Neural cell (in vitro differentiated cells): ENCODE results near the gene TNNT2. TPM values are rescaled to one million over a fixed set of nuclear protein-coding genes. Genes with fewer than 3 reads are reported as not detected.

Source experiments
- H2AFZ ChIP-seq: fragments of 200-600, 300-800 bp; sonication (generic), shearing (Covaris generic); 2 replicates; pipeline ENCODE4 v1.6.0; 2014; ENCODE audit warnings: low read depth, mild to moderate bottlenecking, antibody characterized with exemption, low read length, moderate library complexity
- H3F3A ChIP-seq: fragments of 200-600 bp; shearing (Covaris generic); 2 replicates; pipeline ENCODE4 v1.6.1; 2016; ENCODE audit warnings: mild to moderate bottlenecking, moderate library complexity, mixed read lengths, antibody characterized with exemption, low read length; ENCODE audit not compliant: insufficient read depth, poor library complexity, severe bottlenecking
- H3K27ac ChIP-seq: fragments of 200-600, 300-800 bp; sonication (generic), shearing (Covaris generic); 2 replicates; pipeline ENCODE4 v1.5.1; 2014; ENCODE audit warnings: mild to moderate bottlenecking, low read length, moderate library complexity
- H3K27me3 ChIP-seq: fragments of 300-800, 200-600 bp; sonication (generic), shearing (Covaris generic); 2 replicates; pipeline ENCODE4 v1.6.0; 2014; ENCODE audit warnings: mild to moderate bottlenecking, low read depth, low read length, moderate library complexity; ENCODE audit not compliant: insufficient read depth
- H3K36me3 ChIP-seq: fragments of 300-800, 200-600 bp; sonication (generic), shearing (Covaris generic); 2 replicates; pipeline ENCODE4 v1.5.1; 2014; ENCODE audit warnings: mild to moderate bottlenecking, antibody characterized with exemption, low read length, moderate library complexity; ENCODE audit not compliant: insufficient read depth
- H3K4me2 ChIP-seq: fragments of 300-800, 200-600 bp; sonication (generic), shearing (Covaris generic); 2 replicates; pipeline ENCODE4 v1.6.0; 2014; ENCODE audit warnings: mild to moderate bottlenecking, low read length
- H3K4me3 ChIP-seq: fragments of 300-800, 200-600 bp; sonication (generic), shearing (Covaris generic); 2 replicates; pipeline ENCODE4 v1.5.1; 2014; ENCODE audit warnings: mild to moderate bottlenecking, low read length, moderate library complexity
- H3K79me2 ChIP-seq: fragments of 200-600 bp; shearing (Covaris generic); replicated peaks from 2 replicates; pipeline ENCODE4 v1.6.0; 2014; ENCODE audit warnings: mild to moderate bottlenecking, low read length, moderate library complexity; ENCODE audit not compliant: insufficient read depth
- H3K9ac ChIP-seq: fragments of 300-800, 200-600 bp; sonication (generic), shearing (Covaris generic); 2 replicates; pipeline ENCODE4 v1.6.1; 2016; ENCODE audit warnings: mild to moderate bottlenecking, low read length, mixed read lengths
- H3K9me2 ChIP-seq: fragments of 200-600 bp; shearing (Covaris generic); 2 replicates; pipeline ENCODE4 v1.6.1; 2016; ENCODE audit warnings: mild to moderate bottlenecking, low read length, mixed read lengths; ENCODE audit not compliant: insufficient read depth
- H3K9me3 ChIP-seq: fragments of 200-600, 300-800 bp; sonication (generic), shearing (Covaris generic); 2 replicates; pipeline ENCODE4 v1.6.1; 2016; ENCODE audit warnings: mild to moderate bottlenecking, mixed run types, low read length, moderate library complexity, mixed read lengths
- H4K20me1 ChIP-seq: fragments of 200-600 bp; shearing (Covaris generic); 2 replicates; pipeline ENCODE4 v1.6.1; 2016; ENCODE audit warnings: mild to moderate bottlenecking, mixed run types; ENCODE audit not compliant: insufficient read depth
- EP300 ChIP-seq: fragments of 450-650 bp; conservative IDR thresholded peaks from 2 replicates; pipeline ENCODE4 v1.6.1; 2014; ENCODE audit warnings: antibody characterized with exemption, mild to moderate bottlenecking, moderate library complexity; ENCODE audit not compliant: poor library complexity, severe bottlenecking
- EZH2 ChIP-seq: fragments of 200-600, 300-800 bp; shearing (Covaris generic), sonication (generic); IDR thresholded peaks from 2 replicates; pipeline ENCODE4 v1.6.1; 2014; ENCODE audit warnings: antibody characterized with exemption, low read length, borderline replicate concordance, mild to moderate bottlenecking; ENCODE audit not compliant: insufficient read depth, poor library complexity, severe bottlenecking
- MXI1 ChIP-seq: fragments of 450-650 bp; conservative IDR thresholded peaks from 2 replicates; pipeline ENCODE4 v1.6.1; 2014; ENCODE audit warnings: antibody characterized with exemption, mild to moderate bottlenecking; ENCODE audit not compliant: poor library complexity, severe bottlenecking
- POLR2AphosphoS5 ChIP-seq: IDR thresholded peaks from 2 replicates; pipeline ENCODE4 v1.6.1; 2012
- RAD21 ChIP-seq: fragments of 450-650 bp; conservative IDR thresholded peaks from 2 replicates; pipeline ENCODE4 v1.6.1; 2014; ENCODE audit warnings: antibody characterized with exemption, mild to moderate bottlenecking, moderate library complexity
- SMC3 ChIP-seq: fragments of 450-650 bp; conservative IDR thresholded peaks from 2 replicates; pipeline ENCODE4 v1.6.1; 2014; ENCODE audit warnings: antibody characterized with exemption, mild to moderate bottlenecking, moderate library complexity; ENCODE audit not compliant: poor library complexity
- TAF1 ChIP-seq: IDR thresholded peaks from 2 replicates; pipeline ENCODE4 v1.6.1; 2012; ENCODE audit warnings: low read depth
- polyA plus RNA-seq: library from polyadenylated mRNA; depleted of rRNA; stranded (reverse); fragments of >200 nt; gene quantifications from 2 replicates; pipeline ENCODE4 v1.2.3, GENCODE V29; 2014
- TF ChIP-seq, protein P1 (sequence below): IDR thresholded peaks from 2 replicates; pipeline ENCODE4 v1.6.1; 2012; ENCODE audit warnings: borderline replicate concordance
- TF ChIP-seq, protein P2 (sequence below): fragments of 450-650 bp; IDR thresholded peaks from 2 replicates; pipeline ENCODE4 v1.5.1; 2014; ENCODE audit warnings: antibody characterized with exemption, mild to moderate bottlenecking, moderate library complexity; ENCODE audit not compliant: poor library complexity, severe bottlenecking

TNNT2 gene
- polyA plus RNA-seq, 1 donor from 2014 or later = not detected

DNA sequence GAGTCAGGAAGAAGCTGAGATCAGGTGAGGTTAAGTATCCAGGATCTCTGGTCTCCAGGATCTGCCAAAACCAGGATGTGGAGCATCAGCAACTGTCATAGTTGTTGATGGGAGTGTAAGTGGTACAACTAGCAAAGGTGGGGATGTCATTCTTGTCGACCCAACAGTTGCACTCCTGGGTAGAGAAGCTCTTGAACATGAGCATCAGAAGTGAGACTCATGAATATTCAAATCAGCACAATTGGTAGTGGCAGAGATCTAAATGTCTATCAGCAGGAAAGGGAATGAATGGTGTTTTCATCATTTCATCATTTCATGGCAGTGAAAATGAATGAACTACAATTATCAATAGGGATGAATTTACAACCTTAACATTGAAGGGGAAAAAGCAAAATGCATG lies 25.9 kb upstream of the TNNT2 start:
- H3K27ac ChIP-seq = no peak overlapping the region
- H3K27me3 ChIP-seq = peaks cover 37% of the 10 kb centered on the region
- no peaks in the 10 kb centered on the region for H3K9me2 ChIP-seq
- H3K36me3 ChIP-seq = no peaks in the 10 kb centered on the region
- no peaks in the 10 kb centered on the region for H3K79me2 ChIP-seq
- H3K4me3 ChIP-seq = no peak overlapping the region
- H4K20me1 ChIP-seq = no peaks in the 10 kb centered on the region
- no peak overlapping the region for H3K9ac ChIP-seq
- H2AFZ ChIP-seq = no peak overlapping the region
- no peaks in the 10 kb centered on the region for H3F3A ChIP-seq
- TF ChIP-seq POLR2AphosphoS5 = no peak
- TF ChIP-seq RAD21 = no peak
- no peak for TF ChIP-seq EZH2
- TF ChIP-seq TAF1 = no peak
- H3K9me3 ChIP-seq = no peaks in the 10 kb centered on the region
- H3K4me2 ChIP-seq = no peak overlapping the region

DNA sequence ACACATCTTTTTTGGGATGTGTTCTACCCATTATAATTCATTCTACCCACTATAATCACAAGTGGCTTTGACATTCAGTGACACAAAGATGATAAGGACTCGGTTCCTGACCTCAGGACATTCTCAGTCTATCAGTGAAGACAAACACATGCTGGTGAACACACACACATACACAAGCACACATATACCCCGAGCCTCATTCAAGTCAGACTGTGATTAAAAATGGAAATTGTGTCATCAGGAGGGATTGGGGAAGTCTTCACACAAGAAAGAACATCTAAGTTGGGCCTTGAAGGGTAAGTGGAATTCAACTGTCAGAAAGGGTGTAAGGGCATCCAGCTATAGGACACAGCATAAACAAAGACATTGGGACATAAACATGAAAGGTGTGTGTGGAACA lies 24.2 kb upstream of the TNNT2 start:
- no peaks in the 10 kb centered on the region for H4K20me1 ChIP-seq
- TF ChIP-seq EP300 (no peak), TAF1 (no peak), RAD21 (no peak), MXI1 (no peak), POLR2AphosphoS5 (no peak), EZH2 (no peak), SMC3 (no peak)
- TF ChIP-seq, protein P1, sequence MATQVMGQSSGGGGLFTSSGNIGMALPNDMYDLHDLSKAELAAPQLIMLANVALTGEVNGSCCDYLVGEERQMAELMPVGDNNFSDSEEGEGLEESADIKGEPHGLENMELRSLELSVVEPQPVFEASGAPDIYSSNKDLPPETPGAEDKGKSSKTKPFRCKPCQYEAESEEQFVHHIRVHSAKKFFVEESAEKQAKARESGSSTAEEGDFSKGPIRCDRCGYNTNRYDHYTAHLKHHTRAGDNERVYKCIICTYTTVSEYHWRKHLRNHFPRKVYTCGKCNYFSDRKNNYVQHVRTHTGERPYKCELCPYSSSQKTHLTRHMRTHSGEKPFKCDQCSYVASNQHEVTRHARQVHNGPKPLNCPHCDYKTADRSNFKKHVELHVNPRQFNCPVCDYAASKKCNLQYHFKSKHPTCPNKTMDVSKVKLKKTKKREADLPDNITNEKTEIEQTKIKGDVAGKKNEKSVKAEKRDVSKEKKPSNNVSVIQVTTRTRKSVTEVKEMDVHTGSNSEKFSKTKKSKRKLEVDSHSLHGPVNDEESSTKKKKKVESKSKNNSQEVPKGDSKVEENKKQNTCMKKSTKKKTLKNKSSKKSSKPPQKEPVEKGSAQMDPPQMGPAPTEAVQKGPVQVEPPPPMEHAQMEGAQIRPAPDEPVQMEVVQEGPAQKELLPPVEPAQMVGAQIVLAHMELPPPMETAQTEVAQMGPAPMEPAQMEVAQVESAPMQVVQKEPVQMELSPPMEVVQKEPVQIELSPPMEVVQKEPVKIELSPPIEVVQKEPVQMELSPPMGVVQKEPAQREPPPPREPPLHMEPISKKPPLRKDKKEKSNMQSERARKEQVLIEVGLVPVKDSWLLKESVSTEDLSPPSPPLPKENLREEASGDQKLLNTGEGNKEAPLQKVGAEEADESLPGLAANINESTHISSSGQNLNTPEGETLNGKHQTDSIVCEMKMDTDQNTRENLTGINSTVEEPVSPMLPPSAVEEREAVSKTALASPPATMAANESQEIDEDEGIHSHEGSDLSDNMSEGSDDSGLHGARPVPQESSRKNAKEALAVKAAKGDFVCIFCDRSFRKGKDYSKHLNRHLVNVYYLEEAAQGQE = no peak
- TF ChIP-seq, protein P2, sequence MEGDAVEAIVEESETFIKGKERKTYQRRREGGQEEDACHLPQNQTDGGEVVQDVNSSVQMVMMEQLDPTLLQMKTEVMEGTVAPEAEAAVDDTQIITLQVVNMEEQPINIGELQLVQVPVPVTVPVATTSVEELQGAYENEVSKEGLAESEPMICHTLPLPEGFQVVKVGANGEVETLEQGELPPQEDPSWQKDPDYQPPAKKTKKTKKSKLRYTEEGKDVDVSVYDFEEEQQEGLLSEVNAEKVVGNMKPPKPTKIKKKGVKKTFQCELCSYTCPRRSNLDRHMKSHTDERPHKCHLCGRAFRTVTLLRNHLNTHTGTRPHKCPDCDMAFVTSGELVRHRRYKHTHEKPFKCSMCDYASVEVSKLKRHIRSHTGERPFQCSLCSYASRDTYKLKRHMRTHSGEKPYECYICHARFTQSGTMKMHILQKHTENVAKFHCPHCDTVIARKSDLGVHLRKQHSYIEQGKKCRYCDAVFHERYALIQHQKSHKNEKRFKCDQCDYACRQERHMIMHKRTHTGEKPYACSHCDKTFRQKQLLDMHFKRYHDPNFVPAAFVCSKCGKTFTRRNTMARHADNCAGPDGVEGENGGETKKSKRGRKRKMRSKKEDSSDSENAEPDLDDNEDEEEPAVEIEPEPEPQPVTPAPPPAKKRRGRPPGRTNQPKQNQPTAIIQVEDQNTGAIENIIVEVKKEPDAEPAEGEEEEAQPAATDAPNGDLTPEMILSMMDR = no peak
- H3K36me3 ChIP-seq = no peaks in the 10 kb centered on the region
- no peak overlapping the region for H2AFZ ChIP-seq
- H3K79me2 ChIP-seq = no peaks in the 10 kb centered on the region
- peaks cover 50% of the 10 kb centered on the region for H3K27me3 ChIP-seq
- no peak overlapping the region for H3K27ac ChIP-seq
- H3F3A ChIP-seq = no peaks in the 10 kb centered on the region
- no peak overlapping the region for H3K9ac ChIP-seq
- H3K9me2 ChIP-seq = no peaks in the 10 kb centered on the region
- H3K4me3 ChIP-seq = no peak overlapping the region
- no peaks in the 10 kb centered on the region for H3K9me3 ChIP-seq
- no peak overlapping the region for H3K4me2 ChIP-seq

DNA sequence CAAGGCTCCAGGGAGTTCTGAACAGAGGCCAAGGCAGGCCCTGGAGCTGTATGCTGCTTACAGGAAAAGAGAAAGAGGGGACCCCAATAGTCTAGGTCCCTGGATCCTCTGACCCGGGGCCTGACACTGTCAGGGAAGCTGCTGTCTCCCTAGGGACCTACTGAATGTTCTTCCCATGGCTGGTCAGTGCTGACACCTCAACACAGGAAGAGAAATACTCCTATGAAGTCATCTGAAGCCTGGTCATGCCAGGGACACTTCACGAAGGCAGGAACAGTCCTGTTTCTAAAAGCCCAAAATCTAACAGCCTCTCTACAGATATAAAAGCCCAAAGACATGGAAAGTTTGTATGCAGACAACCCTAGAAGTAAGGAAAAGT lies 23.4 kb upstream of the TNNT2 start:
- no peak overlapping the region for H3K4me2 ChIP-seq
- TF ChIP-seq POLR2AphosphoS5 (no peak), MXI1 (no peak), EP300 (no peak)
- H3K9me3 ChIP-seq = no peaks in the 10 kb centered on the region
- no peak overlapping the region for H3K4me3 ChIP-seq
- H3K9ac ChIP-seq = no peak overlapping the region
- H4K20me1 ChIP-seq = no peaks in the 10 kb centered on the region
- no peaks in the 10 kb centered on the region for H3K36me3 ChIP-seq
- no peaks in the 10 kb centered on the region for H3K79me2 ChIP-seq
- no peak overlapping the region for H2AFZ ChIP-seq
- H3F3A ChIP-seq = no peaks in the 10 kb centered on the region
- no peaks in the 10 kb centered on the region for H3K9me2 ChIP-seq
- no peak overlapping the region for H3K27ac ChIP-seq
- H3K27me3 ChIP-seq = peaks cover 50% of the 10 kb centered on the region
